ENCODE measurements around the gene MOGAT3. TPM values are rescaled to one million over a fixed set of nuclear protein-coding genes. Genes with fewer than 3 reads are reported as not detected.

MOGAT3 gene
- total and polyA plus RNA-seq, 9 of the 15 experiments (the other 6 are each of a cell fraction or from before 2014, with no cell fraction given): 0.07 to 0.17 (median 0.13) TPM; not detected in 6

- TF ChIP-seq CEBPG (CRISPR knock-in tag; IDR thresholded peaks at IDR 0.05): peak; percentile 19; the same call in 1 of the 2 replicates
- TF ChIP-seq CEBPG (tag; conservative IDR thresholded peaks at IDR 0.05 in 1 of 2, IDR thresholded peaks at IDR 0.05 in 1 of 2): no peak
- peak; percentile 99 for TF ChIP-seq NRF1 (conservative IDR thresholded peaks at IDR 0.05 in 1 of 2, IDR thresholded peaks at IDR 0.05 in 1 of 2)
- peak; percentile 64; the same call in 1 of the 2 replicates for TF ChIP-seq ZBED1 (IDR thresholded peaks at IDR 0.05)
- TF ChIP-seq, protein P1, sequence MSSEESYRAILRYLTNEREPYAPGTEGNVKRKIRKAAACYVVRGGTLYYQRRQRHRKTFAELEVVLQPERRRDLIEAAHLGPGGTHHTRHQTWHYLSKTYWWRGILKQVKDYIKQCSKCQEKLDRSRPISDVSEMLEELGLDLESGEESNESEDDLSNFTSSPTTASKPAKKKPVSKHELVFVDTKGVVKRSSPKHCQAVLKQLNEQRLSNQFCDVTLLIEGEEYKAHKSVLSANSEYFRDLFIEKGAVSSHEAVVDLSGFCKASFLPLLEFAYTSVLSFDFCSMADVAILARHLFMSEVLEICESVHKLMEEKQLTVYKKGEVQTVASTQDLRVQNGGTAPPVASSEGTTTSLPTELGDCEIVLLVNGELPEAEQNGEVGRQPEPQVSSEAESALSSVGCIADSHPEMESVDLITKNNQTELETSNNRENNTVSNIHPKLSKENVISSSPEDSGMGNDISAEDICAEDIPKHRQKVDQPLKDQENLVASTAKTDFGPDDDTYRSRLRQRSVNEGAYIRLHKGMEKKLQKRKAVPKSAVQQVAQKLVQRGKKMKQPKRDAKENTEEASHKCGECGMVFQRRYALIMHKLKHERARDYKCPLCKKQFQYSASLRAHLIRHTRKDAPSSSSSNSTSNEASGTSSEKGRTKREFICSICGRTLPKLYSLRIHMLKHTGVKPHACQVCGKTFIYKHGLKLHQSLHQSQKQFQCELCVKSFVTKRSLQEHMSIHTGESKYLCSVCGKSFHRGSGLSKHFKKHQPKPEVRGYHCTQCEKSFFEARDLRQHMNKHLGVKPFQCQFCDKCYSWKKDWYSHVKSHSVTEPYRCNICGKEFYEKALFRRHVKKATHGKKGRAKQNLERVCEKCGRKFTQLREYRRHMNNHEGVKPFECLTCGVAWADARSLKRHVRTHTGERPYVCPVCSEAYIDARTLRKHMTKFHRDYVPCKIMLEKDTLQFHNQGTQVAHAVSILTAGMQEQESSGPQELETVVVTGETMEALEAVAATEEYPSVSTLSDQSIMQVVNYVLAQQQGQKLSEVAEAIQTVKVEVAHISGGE (CRISPR knock-in tag; IDR thresholded peaks at IDR 0.05): peak in 1 of 3 experiments; percentile 61; a peak in 1 of 6 replicates
- TF ChIP-seq MTA2 (IDR thresholded peaks at IDR 0.05; ENCODE audit: low read depth): no peak
- TF ChIP-seq YBX1 (IDR thresholded peaks at IDR 0.05): no peak
- TF ChIP-seq RB1 (IDR thresholded peaks at IDR 0.05; ENCODE audit: low read depth): peak; percentile 98
- TF ChIP-seq USF2 (CRISPR knock-in tag; IDR thresholded peaks at IDR 0.05): peak; percentile 100
- 0 out of 2 replicates have a peak, but pooled peaks have one; percentile 13 for TF ChIP-seq CAMTA2 (CRISPR knock-in tag; conservative IDR thresholded peaks at IDR 0.05)
- no peak for TF ChIP-seq RBM17 (IDR thresholded peaks at IDR 0.05; ENCODE audit: borderline replicate concordance, low read depth, low read length)
- TF ChIP-seq PHB (CRISPR knock-in tag; IDR thresholded peaks at IDR 0.05): no peak
- TF ChIP-seq MYNN (IDR thresholded peaks at IDR 0.05): peak; percentile 31; the same call in 1 of the 2 replicates
- no peak for TF ChIP-seq MYNN (CRISPR knock-in tag; IDR thresholded peaks at IDR 0.05)
- TF ChIP-seq ELK3 (CRISPR knock-in tag; IDR thresholded peaks at IDR 0.05): no peak
- TF ChIP-seq, protein P2, sequence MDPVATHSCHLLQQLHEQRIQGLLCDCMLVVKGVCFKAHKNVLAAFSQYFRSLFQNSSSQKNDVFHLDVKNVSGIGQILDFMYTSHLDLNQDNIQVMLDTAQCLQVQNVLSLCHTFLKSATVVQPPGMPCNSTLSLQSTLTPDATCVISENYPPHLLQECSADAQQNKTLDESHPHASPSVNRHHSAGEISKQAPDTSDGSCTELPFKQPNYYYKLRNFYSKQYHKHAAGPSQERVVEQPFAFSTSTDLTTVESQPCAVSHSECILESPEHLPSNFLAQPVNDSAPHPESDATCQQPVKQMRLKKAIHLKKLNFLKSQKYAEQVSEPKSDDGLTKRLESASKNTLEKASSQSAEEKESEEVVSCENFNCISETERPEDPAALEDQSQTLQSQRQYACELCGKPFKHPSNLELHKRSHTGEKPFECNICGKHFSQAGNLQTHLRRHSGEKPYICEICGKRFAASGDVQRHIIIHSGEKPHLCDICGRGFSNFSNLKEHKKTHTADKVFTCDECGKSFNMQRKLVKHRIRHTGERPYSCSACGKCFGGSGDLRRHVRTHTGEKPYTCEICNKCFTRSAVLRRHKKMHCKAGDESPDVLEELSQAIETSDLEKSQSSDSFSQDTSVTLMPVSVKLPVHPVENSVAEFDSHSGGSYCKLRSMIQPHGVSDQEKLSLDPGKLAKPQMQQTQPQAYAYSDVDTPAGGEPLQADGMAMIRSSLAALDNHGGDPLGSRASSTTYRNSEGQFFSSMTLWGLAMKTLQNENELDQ (CRISPR knock-in tag; IDR thresholded peaks at IDR 0.05; ENCODE audit: borderline replicate concordance): peak; percentile 94; the same call in 1 of the 2 replicates
- TF ChIP-seq ELK1 (CRISPR knock-in tag; IDR thresholded peaks at IDR 0.05): no peak
- TF ChIP-seq ZNF282 (CRISPR knock-in tag; IDR thresholded peaks at IDR 0.05): 0 out of 2 replicates have a peak, but pooled peaks have one; percentile 32
- no peak for TF ChIP-seq MCM2 (IDR thresholded peaks at IDR 0.05; ENCODE audit: low read depth)
Measured at GRCh38 chr7:101165075-101165957, 35.5 kb downstream of the MOGAT3 start, which contains the start of gene VGF (continued).

All from K562 (cell line).